ENCODE measurements around the gene SH3RF3.

Gene SH3RF3

GRCh38 chr2:109243526-109244303 lies 114.7 kb downstream of the SH3RF3 start:
- DNase-seq (ENCODE audit: low spot score): no peak

- no peak for DNase-seq (ENCODE audit: low spot score)
These were observed 115.2 kb downstream of the SH3RF3 start for GRCh38 chr2:109244304-109244582.

GRCh38 chr2:109244750-109245382 lies 115.9 kb downstream of the SH3RF3 start:
- no peak for DNase-seq (ENCODE audit: low spot score)

DNA sequence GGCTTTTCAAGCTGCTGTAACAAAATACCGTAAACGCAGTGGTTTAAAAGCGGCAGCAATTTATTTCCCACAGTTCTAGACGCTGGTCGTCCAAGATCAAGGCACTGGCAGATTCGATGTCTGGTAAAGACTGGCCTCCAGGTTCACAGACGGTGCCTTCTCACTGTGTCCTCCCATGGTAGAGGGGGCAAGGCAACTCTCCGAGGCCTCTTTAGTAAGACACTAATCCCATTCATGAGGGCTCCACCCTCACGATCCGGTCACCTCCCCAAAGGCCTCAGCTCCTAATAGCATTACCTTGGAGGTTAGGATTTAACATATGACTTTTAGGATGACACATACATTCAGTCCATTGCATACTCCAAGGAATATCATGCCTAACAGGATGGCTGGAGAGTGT lies 117.2 kb downstream of the SH3RF3 start:
- no peak for DNase-seq (ENCODE audit: low spot score)

DNA sequence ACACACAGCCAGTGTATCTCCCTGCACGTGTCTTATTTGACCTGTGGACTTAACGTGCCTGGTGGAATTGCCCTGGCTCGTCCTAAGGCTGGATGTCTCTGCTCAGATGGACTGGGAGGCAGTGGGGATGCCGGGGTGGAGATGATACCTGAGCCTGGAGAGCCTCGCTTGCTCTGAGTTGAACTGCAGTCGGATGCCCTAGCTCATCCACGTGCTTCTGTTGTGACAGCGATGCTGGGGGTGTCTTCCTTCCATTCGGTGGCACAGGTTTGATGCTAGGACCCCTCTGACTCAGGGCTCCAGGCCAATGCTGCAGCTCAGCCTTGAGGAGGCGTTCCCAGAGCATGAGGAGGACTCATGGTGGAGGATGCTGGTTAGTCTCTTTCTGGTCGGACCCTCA lies 117.6 kb downstream of the SH3RF3 start:
- no peak for DNase-seq (ENCODE audit: low spot score)

DNA sequence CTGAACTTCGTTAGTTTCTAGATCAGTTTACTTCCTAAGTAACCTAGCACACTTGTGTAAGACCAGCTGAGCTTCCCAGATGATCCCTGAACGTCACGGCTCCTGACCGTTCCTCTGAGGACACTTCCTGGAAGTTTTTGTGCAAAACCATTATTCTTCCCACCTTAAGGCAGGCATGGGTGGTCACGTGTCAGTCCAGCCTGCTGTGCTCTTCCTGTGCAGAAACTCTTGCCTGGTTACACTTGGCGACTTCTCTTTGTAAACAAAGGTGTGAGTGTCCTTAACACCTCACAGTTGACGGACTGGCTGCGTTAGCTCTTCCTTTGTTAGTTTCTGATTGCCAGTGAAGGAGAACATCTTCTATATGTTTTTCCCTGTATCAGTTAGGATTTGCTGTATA lies 118.3 kb downstream of the SH3RF3 start:
- DNase-seq (ENCODE audit: low spot score): no peak

DNA sequence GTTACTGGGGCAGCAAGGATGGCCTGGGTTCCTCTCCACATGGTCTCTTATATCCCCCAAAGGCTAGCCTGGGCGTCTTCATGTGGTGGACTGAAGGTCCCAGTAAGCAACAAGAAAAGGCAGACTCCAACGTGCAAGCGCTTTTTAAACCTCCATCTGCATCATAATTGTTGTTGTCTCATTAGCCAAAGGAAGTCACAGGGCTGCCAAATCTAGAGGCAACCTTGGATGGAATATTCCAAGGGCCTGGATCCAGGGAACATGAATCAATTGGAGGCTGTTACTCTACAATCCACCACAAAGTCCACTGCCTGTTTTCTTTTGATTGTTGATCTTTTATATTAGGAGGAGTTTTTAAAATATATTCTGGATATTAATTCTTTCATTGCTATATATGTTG lies 118.8 kb downstream of the SH3RF3 start:
- DNase-seq (ENCODE audit: low spot score): no peak

DNA sequence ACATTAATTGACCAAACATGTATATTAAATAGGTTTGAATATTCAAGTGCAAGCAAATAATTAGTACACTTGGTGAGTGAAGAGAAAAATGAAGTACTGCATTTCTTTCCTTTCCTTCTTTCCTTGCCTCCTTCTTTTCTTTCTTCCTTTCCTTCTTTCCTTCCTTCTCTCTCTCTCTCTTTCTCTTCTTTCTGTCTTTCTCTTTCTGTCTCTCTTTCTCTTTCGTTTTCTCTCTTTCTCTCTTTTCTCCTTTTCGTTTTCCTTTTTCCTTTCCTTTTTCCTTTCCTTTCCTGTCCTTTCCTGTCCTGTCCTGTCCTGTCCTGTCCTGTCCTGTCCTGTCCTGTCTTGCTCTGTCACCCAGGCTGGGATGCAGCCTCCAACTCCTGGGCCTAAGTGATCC lies 119.6 kb downstream of the SH3RF3 start:
- no peak for DNase-seq (ENCODE audit: low spot score)

- no peak for DNase-seq (ENCODE audit: low spot score)
These were observed 124.2 kb downstream of the SH3RF3 start for GRCh38 chr2:109253217-109253616.

DNA sequence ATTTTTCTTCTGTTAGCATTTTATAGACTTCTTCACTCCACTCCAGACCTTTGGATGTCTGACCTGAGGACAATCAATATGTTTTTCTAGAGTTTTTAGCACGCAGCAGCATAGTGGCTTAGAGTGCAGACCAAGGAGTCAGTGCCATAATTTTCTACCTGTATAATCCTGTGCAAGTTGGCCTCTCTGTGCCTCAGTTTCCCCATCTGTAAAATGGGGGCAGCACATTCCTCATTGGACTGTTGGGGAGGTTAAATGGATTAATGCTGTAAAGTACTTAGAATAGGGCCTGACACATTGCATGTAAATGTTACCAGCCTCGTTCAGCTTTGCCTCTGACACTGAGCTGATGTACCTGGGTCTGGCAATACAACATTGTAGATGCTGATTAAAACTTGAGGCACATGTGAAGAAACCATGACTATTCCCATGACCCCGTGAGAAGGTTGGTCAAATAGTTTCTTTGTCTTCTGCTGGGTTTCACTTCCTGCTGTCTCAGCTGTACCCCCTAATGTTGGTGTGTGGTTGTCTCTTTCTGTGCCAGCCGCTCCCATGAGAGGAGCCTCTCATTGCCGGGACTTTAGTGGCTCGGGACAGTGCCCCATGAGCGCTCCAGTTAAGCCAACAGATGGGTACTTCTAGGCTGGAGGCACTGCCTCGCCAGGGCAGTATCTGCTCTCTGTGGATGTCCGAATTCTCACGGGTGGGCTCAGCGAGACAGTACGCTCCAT lies 125.3 kb downstream of the SH3RF3 start:
- DNase-seq (ENCODE audit: low spot score): no peak

DNA sequence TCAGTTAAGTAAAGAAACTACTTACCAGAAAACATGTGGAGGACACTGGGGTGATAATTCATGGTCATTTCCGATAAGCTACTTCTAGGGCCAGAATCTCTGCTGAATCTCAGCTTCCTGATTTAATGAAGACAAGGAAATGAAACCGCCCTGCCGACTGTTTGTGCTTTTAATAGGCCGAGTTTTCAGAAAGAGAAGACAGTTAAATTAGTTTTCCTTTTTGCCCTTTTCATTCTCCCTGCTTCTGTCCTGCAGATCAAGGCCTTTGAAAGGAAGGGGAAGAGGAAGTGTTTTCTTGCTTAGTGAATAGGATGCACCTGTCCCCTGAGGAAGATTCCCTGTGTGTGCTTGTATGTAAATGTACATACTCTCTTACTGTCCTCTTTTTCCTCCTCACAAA lies 126.6 kb downstream of the SH3RF3 start:
- no peak for DNase-seq (ENCODE audit: low spot score)

DNA sequence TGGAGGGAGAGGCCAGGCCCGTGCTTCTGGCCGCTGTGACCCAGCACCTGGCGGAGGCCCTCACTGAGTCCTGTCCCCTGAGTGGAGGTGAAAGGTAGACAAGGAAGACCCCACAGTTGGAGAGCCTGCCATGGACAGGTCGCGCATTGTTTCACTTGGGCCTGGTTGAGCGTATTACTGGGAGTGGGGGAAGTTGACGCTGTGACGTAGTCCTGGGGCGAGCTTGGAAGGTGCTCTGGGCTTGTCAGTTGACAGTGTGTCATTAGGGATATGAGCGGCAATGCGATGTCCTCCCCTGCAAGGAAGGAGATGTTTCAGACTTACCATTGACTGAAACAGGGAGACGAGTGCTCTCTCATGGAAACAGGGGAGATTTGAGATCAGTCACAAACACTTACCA lies 127.1 kb downstream of the SH3RF3 start:
- DNase-seq (ENCODE audit: low spot score): no peak

DNA sequence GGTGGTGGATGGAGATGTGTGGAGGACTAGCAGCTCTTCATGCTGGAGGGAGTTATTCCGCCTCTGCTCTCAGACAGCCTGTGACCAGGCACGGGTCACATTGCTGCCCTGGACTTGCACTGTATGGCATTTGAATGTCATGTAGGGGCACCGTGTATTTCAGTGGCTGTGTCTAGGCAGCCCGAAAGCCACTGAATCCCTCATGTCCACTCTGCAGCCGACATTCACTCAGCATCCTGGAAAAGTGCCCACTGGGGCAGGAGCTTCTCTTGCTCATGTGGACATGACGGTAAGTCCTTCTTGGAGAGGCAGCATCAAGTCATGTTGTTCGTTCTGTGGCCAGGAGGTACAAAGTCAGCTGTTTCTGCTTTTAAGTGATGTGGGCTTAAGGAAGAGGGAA lies 127.9 kb downstream of the SH3RF3 start:
- DNase-seq (ENCODE audit: low spot score): no peak

DNA sequence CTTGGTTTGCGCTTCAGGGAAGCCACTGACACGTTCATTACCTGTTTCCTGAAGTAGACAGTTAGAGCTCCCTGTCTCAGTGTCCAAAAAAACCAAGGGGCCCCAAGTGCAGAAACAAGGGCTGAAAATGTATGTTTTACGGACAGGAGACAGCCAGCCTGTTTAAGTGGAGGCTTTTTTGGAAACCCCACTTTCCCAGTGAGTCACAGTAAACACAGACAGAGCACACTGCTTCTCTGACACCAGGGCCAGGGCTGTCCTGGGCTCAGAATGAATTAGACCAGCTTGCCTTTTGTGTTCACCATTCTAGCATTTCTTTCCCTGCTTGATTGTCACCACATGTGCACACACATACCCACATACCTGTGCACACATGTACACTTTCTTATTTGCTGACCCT lies 128.6 kb downstream of the SH3RF3 start:
- DNase-seq (ENCODE audit: low spot score): no peak

DNA sequence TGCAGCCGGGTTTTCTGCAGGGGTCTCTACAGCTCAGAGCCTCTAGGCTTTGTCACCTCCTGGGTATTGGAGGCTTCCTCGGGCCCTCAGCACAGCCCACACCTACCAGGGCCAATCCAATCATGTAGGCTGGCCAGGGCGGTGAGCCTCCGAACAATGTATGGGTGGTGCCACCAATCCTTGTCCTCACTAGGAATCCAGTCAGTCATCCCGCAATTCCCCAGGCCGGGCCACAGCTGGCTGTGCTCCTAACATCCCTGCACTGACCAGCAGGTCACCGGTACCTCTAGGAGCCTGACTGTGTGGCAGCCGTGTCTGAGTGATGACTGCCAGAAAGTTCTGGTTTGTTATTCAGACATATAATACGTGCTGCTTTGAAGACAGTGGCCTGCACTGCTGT lies 129.4 kb downstream of the SH3RF3 start:
- no peak for DNase-seq (ENCODE audit: low spot score)

GRCh38 chr2:109258905-109259540 lies 130.0 kb downstream of the SH3RF3 start:
- DNase-seq (ENCODE audit: low spot score): no peak

DNA sequence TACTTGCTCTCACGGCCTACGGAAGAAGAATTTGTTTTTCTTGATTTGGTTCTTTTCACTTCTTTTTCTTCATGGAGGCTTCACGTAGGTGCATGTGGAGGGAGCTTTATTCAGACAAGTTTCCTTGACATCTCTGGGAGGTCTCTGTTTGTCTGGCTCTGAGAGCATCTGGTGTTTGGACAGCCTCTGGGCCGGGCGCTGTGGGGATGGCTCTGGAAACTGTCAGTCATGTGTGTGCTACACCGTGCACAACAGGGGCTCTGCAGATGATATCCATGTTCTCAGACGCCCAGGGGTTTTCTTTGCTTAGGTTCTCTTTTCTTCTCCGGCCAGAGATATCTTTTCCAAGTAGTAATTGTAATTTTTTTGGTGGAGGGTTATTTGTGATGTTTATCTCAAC lies 130.7 kb downstream of the SH3RF3 start:
- no peak for DNase-seq (ENCODE audit: low spot score)

GRCh38 chr2:109260116-109260855 lies 131.3 kb downstream of the SH3RF3 start:
- no peak for DNase-seq (ENCODE audit: low spot score)

DNA sequence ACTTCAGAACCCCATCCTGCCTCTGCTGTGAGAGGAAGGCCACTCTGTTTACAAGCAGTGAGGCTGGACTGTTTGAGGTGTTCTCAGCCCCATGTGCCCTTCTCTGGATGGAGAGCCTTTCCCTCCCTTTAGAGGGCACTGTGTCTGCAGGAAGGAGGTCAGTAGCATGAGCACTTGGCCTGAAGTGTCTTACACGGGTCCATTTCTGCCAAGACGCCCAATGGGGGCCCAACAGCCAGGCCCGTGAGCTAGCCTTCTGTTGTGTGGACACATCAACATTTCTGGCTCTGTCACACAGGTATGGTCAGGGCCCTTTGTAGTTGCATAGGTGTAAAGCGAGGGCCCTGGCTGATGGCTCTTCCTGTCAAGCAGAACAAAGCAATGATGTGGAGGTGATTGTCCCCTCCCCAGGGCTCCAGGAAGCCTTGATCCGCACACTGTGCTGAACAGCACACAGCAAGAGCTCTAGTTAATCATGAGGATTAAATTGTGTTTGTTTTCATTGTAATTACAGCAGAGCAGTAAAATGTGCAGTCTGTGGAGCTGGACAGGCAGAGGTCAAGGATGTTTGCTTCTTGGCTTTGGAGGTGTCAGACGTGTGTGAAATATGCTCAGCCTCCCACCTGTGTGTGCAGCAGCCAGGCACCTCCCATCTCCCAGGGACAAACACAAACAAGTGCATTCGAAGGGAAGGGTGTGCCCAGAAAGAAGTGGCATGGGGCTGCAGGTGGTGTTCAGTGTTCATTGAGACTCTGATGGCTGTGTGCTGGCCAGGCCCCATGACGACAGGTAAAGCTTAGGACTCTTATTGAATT lies 132.1 kb downstream of the SH3RF3 start:
- no peak for DNase-seq (ENCODE audit: low spot score)

DNA sequence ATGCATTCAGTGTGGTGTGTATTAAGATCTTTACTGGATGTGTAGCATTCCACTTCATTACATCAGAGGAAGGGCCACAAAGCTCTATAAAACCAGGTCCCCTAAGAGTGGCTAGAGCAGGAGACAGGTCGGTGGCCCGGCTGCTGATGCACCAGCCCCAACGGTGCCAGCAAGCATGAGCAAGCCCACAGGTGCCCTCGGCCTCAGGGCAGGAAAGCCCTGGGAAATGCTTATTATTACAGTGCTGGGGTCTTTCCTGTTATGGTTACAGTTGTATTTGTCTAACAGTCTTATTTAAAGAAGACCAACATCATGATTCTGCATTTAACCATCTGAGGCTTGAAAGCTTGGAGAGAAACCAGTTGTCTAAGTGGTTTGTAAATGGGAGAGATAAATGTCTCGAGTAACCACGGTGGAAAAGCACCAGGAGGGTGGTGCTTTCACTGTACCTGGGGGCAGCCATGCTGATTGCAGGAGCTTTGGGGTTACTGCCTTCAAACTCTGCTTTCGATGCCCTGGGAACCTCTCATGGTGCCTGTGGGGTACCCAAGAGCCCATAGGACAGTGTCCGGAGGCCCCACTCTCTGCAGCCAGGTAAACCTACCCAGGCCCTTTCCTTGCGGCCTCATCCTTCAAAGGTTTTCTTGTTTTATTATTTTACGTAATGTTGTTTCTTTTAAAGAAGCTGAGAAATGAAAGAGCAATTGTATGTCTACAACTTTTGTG lies 133.1 kb downstream of the SH3RF3 start:
- no peak for DNase-seq (ENCODE audit: low spot score)

Measured in hematopoietic multipotent progenitor cell treated with erythropoietin and hydrocortisone succinate and interleukin-3 and kit ligand, for 17 days (in vitro differentiated cells).